Sciatic nerve (tissue), 2 donors: ENCODE measurements around the gene APOOL. TPM values are rescaled to one million over a fixed set of nuclear protein-coding genes. Genes with fewer than 3 reads are reported as not detected.
"Not testable (repeated sequence)": the region's sequence is repeated elsewhere in the genome, so short reads cannot be mapped to it uniquely, and the experiment has no call there.

Experiments
- ATAC-seq: fragments of 200-7000 bp; cut with Tn5 transposase; one replicate; pipeline ENCODE4 v1.9.1; 2020; ENCODE audit warnings: mild to moderate bottlenecking, moderate library complexity
- DNase-seq: peaks from one replicate; pipeline ENCODE4 v3.0.0-alpha.2; 2020; ENCODE audit warnings: low spot score
- intact Hi-C: fragments of 100-400 bp; cut with DNase I; formaldehyde crosslinking; loops from one replicate; pipeline ENCODE4 v1.14.2; 2022
- total RNA-seq: library from RNA; stranded (reverse); fragmentation: NEBNext Ultra II Directional; extraction: Animal tissue kit (Norgen Biotek cat#: 25700); gene quantifications from one replicate; pipeline ENCODE4 v1.2.1, GENCODE V29; 2021
- donor health status: DM: no; HTN: no; CAD: no.
- donor health status: DM: no; HTN: no; CAD: no.

Gene APOOL
- total RNA-seq, 1 donor from 2014 or later = 20.3 TPM

DNA sequence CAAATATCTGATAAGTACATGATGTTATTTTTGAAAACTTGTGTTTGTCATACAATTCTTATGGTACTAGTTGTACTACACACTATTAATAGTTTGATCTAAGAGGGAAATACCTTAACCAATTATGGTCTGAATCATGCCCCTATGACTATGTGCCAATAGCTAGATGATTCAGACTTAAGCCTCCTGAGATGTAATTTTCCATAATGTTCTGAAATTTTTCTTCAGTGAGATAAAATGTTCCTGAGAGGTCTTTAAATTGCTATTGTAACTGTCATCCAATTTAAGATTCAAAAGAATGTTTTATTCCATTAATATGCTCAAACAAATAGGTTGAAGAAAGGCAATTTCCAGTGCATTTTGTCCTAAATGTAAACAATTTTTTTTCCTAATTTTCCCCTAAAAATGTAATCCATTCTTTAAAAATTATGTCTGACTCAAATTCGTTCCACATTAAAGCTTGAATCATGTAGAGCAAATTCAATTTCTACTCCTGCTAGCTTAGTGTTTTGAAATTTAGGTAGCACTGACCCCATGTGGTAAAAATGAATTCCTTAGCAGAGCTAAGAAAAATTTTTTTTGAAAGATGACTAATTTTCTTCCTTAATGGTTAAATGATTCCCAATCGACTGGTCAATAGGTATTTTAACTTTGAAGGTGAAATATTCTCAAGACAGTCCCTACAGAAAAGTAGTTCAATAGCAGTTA lies 49.1 kb downstream of the APOOL start:
- DNase-seq (no peak), ATAC-seq (no peak)
- intact Hi-C loops = no loop called here

- ATAC-seq (no peak), DNase-seq (no peak)
- intact Hi-C loops = no loop called here
These were observed 62.0 kb downstream of the APOOL start for GRCh38 chrX:85065512-85066198.

DNA sequence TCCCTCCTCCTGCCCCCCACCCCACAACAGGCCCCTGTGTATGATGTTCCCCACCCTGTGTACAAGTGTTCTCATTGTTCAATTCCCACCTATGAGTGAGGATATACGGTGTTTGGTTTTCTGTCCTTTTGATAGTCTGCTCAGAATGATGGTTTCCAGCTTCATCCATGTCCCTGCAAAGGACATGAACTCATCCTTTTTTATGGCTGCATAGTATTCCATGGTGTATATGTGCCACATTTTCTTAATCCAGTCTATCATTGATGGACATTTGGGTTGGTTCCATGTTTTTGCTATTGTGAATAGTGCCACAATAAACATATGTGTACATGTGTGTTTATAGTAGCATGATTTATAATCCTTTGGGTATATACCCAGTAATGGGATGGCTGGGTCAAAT lies 73.6 kb downstream of the APOOL start:
- DNase-seq, ATAC-seq, intact Hi-C loops: not testable (repeated sequence)

DNA sequence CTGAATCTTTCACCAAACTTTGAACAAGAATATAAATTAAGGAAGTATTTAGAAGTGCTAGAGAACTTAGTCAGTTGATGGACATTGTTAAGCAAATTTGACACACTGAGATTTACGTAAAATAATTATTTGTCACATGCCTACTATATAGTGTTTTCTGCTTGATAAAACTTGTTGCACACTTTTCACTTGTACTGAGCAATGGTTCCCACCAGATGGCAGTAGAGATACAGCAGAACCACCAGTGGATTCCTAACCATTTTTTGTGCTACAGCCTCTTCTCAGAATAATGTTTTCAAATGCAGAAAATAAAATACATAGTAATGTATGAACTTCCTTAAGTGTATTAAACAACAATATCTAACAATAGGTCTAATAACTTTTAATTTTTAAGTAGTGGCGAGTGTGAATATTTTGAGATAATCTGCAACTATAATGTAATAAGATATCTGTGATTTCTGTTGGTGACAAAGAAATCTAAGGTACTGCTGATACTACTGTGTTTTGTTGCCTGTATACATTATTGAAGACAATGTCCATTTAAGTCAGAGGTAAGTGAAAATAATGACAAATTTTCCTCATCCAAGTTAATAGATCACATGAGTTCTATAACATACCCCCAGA lies 81.2 kb downstream of the APOOL start:
- DNase-seq = no peak
- no peak for ATAC-seq
- intact Hi-C loops = no loop called here

DNA sequence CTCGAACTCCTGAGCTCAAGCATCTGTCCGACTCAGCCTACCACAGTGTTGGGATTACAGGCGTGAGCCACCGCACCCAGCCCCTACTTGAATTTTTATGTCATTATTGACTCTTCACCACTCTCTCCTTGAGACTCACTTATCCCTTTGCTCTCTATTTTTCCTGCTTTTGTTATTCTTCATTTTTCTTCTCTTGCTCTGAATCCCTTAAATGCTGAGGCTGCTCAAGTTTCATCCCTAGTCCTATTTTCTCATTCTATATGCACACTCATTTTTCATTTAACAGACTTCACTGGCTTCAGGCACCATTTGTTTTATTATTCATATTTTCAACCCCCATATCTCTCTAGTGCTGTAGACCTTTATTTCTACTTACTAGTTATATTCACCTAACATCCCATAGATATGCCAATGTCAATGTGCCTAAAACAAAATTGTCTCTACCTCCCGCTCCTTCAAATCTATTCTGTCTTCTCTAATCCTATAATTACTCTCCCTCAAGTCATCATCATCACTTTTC lies 85.7 kb downstream of the APOOL start:
- DNase-seq (no peak), ATAC-seq (no peak)
- intact Hi-C loops = no loop called here

DNA sequence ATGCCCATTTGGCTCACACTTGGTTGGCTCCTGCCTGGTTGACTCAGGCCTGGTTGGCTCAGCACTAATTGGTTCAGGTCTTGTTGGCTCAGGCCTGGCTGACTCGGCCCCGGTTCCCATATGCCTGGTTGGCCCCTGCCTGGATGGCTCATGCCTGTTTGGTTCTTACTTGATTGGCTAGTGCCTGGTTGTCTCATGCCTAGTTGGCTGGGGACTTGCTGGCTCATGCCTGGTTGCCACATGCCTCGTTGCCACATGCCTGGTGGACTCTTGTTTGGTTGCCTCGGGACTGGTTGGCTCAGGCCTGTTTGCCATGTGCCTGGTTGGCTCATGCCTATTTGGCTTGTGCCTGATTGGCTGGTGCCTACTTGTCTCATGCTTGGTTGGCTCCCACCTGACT lies 103.7 kb downstream of the APOOL start:
- DNase-seq (no peak), ATAC-seq (no peak)
- intact Hi-C loops = no loop called here

DNA sequence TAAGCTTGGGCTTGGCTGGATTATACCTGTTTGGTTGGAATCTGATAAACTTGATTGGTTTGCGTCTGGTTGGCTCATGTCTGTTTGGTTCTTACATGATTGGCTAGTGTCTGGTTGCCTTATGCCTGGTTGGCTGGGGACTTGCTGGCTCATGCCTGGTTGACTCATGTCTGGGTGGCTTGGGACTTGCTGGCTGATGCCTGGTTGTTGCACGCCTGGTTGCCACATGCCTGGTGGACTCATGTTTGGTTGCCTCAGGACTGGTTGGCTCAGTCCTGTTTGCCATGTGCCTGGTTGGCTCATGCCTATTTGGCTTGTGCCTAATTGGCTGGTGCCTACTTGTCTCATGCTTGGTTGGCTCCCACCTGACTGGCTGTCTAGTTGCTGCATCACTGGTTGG lies 104.5 kb downstream of the APOOL start:
- ATAC-seq (no peak), DNase-seq (no peak)
- intact Hi-C loops = no loop called here

DNA sequence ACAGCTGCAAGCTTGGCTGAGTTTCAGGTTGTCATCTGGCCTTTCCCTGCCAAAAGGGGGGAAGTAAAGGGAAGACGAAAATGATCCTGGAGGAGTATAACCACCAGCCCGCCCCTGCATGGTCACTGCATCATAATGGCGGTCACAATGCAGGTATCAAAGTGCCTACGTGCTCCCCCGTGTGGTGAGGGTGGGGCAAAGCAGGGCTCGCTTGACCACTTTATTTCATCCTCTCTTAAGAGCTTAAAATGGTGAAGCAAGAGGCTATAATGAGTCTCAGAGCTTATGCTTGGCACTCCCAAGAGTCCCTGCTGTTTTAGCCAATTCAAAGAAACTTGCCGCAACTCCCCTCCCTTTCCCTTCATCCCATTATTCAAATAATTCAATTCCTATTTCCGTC lies 105.6 kb downstream of the APOOL start:
- no peak for DNase-seq
- no peak for ATAC-seq
- intact Hi-C loops = no loop called here

- ATAC-seq (no peak), DNase-seq (no peak)
- intact Hi-C loops = no loop called here
These were observed 107.7 kb downstream of the APOOL start for GRCh38 chrX:85111347-85111746.

GRCh38 chrX:85112293-85112692 lies 108.6 kb downstream of the APOOL start:
- DNase-seq (no peak), ATAC-seq (no peak)
- intact Hi-C loops = no loop called here

DNA sequence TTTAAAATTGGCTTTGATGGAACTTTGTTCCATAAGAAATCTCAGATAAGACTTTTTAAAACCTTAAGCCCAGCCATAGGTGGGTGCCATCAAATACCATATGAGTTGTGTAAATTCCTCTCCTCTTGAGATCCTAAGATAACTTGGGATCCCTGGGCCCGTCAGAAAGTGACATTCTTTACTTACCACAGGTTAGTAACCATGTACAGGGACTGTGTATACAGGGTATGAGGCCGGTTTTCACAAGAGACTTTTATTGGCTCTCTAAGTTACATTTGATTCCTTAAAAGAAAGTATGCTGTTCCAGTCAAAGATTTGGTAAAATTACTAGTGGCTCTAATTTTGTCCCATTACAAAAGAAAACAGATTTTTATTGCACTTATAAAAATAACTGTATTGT lies 110.1 kb downstream of the APOOL start:
- ATAC-seq (no peak), DNase-seq (no peak)

GRCh38 chrX:85114171-85114570 lies 110.5 kb downstream of the APOOL start:
- no peak for DNase-seq
- intact Hi-C loops = no loop called here
- ATAC-seq = no peak

More for the DNA sequence above, 110.1 kb downstream of the APOOL start:
- intact Hi-C loops = no loop called here

DNA sequence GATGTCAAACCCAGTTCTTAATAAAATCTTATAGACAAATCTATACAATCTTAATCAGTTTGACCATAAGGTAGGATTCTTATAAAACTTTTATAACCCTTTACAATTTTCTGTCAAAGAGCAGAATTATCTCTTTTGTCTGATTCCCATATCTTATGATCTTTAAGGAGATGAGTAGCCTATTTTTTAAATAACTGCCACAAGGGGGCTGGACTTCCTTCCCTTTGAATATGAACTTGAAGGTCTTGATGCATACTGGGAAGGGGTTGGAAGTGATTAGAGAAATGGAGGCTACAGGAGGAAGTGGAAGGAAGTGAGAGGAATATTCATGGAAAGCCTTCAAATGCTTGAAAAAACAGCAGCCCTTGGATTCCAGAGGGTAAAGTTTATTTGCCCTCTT lies 111.1 kb downstream of the APOOL start:
- DNase-seq (no peak), ATAC-seq (no peak)
- intact Hi-C loops = no loop called here

- DNase-seq = no peak
- intact Hi-C loops = no loop called here
- ATAC-seq = no peak
These were observed 111.6 kb downstream of the APOOL start for GRCh38 chrX:85115252-85115651.

DNA sequence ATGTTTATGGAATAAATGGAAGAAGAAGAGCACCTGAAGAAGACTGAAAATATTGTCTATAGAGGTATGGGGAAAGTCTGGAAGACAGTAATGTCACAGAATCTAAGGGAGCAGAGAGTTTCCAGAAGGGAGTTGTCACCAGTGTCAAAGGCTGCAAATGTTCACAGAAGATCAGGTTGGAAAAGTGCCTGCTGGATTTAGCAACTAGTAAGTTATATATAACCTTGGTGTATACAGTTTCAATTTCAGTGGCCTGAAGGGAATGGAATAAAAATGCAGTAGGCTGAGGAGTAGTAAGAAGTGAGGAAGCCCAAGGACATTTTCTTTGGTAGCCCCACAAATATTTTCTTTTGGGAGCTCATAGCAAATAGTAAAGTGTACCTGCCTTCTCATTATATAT lies 132.7 kb downstream of the APOOL start:
- intact Hi-C loops = no loop called here
- no peak for ATAC-seq
- DNase-seq = no peak

- ATAC-seq = no peak
- intact Hi-C loops = no loop called here
- no peak for DNase-seq
These were observed 135.7 kb downstream of the APOOL start for GRCh38 chrX:85139422-85139821.

DNA sequence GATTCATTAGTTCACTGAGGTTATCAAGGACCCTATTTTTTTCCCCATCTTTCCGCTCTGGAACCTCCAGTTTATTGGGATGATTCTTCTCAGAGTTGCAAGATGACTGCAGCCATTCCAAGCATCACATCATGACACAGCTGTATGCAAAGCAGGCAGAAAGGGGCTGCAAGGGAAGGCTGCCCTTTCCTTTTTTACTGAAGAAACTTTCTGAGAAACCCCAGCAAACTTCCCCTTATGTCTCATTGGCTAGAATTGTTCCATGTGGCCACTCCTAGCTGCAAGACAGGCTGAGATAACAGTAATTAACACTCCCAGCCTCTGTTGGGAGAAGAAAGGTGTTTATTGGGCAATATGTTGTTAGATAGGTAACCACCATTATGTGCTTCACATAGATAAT lies 137.3 kb downstream of the APOOL start:
- ATAC-seq = no peak
- DNase-seq = no peak
- intact Hi-C loops = no loop called here
